Measurements from ENCODE around the gene SPHK1.
A peak's percentile ranks its signal among the peaks of the same experiment; 100 is the strongest.

The SPHK1 gene, protein sequence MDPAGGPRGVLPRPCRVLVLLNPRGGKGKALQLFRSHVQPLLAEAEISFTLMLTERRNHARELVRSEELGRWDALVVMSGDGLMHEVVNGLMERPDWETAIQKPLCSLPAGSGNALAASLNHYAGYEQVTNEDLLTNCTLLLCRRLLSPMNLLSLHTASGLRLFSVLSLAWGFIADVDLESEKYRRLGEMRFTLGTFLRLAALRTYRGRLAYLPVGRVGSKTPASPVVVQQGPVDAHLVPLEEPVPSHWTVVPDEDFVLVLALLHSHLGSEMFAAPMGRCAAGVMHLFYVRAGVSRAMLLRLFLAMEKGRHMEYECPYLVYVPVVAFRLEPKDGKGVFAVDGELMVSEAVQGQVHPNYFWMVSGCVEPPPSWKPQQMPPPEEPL

DNA sequence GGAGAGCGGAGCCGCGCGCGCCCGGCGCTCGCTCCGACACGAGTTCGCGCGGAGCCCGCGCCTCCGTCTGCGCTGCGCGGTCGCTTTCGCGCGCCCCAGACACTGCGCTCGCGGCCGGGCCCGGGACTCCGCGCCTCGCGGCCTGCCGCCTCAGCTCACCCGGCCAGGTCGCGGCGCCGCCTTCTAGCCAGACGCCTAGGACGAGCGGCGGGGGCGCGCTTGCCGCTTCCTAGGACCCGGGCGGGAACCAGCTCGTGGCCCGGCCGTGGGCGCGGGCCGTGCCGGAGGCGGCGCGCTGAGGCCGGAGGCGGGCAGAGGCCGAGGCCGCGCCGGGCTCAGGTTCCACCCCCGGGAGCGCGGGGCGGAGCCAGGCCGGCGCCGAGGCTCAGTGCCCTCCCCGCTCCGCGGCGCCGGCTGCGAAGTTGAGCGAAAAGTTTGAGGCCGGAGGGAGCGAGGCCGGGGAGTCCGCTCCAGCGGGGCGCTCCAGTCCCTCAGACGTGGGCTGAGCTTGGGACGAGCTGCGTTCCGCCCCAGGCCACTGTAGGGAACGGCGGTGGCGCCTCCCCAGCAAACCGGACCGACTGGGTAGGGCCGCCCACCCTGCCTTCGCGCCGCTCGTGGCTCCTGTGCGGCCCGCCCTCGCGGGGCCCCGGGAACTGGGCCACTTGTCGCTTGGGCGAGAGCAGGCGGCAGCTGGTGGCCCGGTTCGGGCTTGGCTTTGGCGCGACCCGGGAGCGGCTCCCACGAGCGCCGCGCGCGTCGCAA, at the start of gene SPHK1:
Gene SPHK1 (plus strand): TSS at position 388 of the 765 bp plus-strand sequence. CDS start 1,036 bp downstream, outside the sequence.
- TF ChIP-seq, protein P1, sequence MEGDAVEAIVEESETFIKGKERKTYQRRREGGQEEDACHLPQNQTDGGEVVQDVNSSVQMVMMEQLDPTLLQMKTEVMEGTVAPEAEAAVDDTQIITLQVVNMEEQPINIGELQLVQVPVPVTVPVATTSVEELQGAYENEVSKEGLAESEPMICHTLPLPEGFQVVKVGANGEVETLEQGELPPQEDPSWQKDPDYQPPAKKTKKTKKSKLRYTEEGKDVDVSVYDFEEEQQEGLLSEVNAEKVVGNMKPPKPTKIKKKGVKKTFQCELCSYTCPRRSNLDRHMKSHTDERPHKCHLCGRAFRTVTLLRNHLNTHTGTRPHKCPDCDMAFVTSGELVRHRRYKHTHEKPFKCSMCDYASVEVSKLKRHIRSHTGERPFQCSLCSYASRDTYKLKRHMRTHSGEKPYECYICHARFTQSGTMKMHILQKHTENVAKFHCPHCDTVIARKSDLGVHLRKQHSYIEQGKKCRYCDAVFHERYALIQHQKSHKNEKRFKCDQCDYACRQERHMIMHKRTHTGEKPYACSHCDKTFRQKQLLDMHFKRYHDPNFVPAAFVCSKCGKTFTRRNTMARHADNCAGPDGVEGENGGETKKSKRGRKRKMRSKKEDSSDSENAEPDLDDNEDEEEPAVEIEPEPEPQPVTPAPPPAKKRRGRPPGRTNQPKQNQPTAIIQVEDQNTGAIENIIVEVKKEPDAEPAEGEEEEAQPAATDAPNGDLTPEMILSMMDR (conservative IDR thresholded peaks at IDR 0.05; ENCODE audit: low read depth, low read length), result no peak
- DNase-seq (ENCODE audit: low read depth), result peak; percentile 87

DNA sequence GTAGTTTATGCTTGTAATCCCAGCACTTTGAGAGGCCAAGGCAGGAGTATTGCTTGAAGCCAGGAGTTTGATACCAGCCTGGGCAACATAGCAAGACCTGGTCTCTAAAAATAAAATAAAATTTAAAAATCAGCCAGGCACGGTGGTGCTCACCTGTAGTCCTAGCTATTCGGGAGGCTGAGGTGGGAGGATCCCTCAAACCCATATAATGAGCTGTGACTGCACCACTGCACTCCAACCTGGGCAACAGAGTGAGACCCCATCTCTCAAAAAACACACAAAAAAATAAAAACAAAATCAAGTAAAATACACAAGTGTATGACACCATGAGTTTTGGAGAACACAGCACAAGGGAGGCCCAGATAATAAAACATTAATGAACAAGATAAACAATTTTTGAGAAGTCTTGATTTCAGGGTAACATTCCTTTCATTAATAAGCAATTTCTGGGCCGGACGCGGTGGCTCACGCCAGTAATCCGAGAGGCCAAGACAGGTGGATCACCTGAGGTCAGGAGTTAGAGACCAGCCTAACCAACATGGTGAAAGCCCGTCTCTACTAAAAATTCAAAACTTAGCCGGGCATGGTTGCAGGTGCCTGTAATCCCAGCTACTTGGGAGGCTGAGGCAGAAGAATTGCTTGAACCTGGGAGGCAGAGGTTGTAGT, 48.6 kb upstream of the SPHK1 start:
- TF ChIP-seq, protein P1 (conservative IDR thresholded peaks at IDR 0.05; ENCODE audit: low read depth, low read length), result no peak
- no peak for DNase-seq (ENCODE audit: low read depth)
- no peak overlapping the region for H3K4me3 ChIP-seq (ENCODE audit: low read depth, low read length)

More for the DNA sequence above, at the start of gene SPHK1:
- H3K4me3 ChIP-seq (ENCODE audit: low read depth, low read length), result peak within 1 kb of the TSS; percentile 61

DNA sequence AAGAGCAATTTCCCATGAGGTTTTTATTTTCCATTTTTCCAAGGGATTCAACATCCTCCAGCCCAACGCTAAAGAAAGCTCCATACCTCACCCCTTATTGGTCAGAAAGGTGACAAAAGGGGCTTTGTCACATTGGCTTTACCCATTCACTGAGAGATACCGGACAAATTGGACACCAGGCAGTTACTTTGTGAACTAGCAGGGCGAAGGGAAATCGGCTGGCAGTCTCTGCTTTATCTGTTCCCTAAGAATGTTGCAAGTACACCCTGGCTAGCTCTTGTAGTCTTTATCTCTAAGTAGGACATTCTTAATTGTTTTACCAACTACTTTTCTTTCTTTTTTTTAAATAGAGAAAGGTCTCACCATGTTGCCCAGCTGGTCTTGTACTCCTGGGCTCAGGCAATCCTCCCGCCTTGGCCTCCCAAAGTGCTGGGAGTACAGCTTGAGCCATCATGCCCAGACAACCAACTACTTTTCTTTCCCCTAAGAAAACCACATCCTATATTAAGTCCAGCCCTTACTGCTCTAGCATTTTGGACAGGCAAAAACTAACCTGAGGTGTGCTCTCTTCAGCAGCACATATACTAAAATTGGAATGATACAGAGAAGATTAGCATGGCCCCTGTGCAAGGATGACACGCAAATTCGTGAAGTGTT, 47.5 kb upstream of the SPHK1 start:
- no peak overlapping the region for H3K4me3 ChIP-seq (ENCODE audit: low read depth, low read length)
- DNase-seq (ENCODE audit: low read depth), result no peak
- TF ChIP-seq, protein P1 (conservative IDR thresholded peaks at IDR 0.05; ENCODE audit: low read depth, low read length), result no peak

DNA sequence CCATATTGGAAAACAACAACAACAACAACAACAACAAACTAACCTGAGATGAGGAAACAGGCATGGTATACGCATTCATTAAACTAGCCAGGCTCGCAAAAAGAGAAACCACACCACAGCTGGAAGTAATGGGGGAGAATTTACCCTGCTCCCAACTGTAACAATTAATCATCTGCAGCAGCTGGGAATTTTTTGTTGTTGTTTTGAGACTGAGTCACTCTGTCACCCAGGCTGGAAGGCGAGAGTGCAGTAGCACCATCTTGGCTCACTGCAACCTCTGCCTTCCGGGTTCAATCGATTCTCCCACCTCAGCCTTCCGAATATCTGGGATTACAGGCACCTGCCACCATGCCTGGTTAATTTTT, 47.0 kb upstream of the SPHK1 start:
- no peak overlapping the region for H3K4me3 ChIP-seq (ENCODE audit: low read depth, low read length)
- TF ChIP-seq, protein P1 (conservative IDR thresholded peaks at IDR 0.05; ENCODE audit: low read depth, low read length), result no peak
- no peak for DNase-seq (ENCODE audit: low read depth)

DNA sequence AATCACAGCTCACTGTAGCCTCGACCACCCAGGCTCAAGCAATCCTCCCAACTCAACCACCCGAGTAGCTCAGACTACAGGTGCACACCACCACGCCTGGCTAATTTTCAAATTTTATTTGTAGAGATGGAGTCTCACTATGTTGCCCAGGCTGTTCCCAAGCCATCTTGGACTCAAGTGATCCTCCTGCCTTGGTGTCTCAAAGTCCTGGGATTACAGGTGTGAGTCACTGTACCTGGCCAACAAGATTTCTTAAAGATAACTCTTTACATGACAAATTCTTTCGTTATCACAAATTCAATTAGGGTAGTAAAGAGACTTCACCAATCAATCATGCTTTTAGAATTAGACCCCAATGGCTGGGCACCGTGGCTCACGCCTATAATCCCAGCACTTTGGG, 43.1 kb upstream of the SPHK1 start:
- DNase-seq (ENCODE audit: low read depth), result no peak
- no peak overlapping the region for H3K4me3 ChIP-seq (ENCODE audit: low read depth, low read length)
- TF ChIP-seq, protein P1 (conservative IDR thresholded peaks at IDR 0.05; ENCODE audit: low read depth, low read length), result no peak

DNA sequence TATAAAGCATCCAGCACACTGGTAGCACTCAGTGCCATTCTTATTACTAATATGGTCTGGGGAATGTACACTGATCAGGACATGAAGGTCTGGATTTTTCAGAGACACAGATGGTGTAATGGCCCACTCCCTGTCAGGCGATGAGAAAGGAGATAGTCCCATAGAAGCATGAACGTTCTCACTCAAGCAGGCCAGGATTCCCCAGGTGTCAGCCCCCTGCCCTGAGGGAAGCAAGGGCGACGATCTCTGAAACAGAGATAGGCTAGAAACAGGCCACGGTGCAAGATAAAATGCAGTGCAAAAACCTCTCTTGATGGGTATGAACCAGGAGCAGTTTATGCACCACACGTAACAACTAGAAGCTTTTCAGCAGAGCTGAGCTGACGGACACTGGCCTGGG, 41.3 kb upstream of the SPHK1 start:
- TF ChIP-seq, protein P1 (conservative IDR thresholded peaks at IDR 0.05; ENCODE audit: low read depth, low read length), result no peak
- no peak overlapping the region for H3K4me3 ChIP-seq (ENCODE audit: low read depth, low read length)
- DNase-seq (ENCODE audit: low read depth), result no peak

Data from choroid plexus epithelial cell (primary cell).